Prostate gland (tissue), 2 donors: ENCODE results near the gene MEMO1. TPM values are rescaled to one million over a fixed set of nuclear protein-coding genes. Genes with fewer than 3 reads are reported as not detected.

Experiments
- DNase-seq: peaks from one replicate; pipeline ENCODE4 v3.0.0-alpha.2; 2019; ENCODE audit warnings: low spot score
- H3K27ac ChIP-seq, 2 donors: fragments of 200-600 bp; sonication (generic); 2 replicates each; pipeline ENCODE4 v1.5.1; 2017 to 2019
- H3K27me3 ChIP-seq: fragments of 200-600 bp; sonication (generic); replicated peaks from 2 replicates; pipeline ENCODE4 v1.5.1; 2019; ENCODE audit not compliant: insufficient read depth
- H3K36me3 ChIP-seq, 2 donors: fragments of 200-600 bp; sonication (generic); 1 replicate in 1 of 2; 2 replicates in 1 of 2; pipeline versions ENCODE4 v1.5.1 to v1.8.1; 2017 to 2019
- H3K4me1 ChIP-seq: fragments of 200-600 bp; sonication (generic); replicated peaks from 2 replicates; pipeline ENCODE4 v1.5.1; 2019
- H3K4me3 ChIP-seq, 2 donors: fragments of 200-600 bp; sonication (generic); 2 replicates each; pipeline ENCODE4 v1.5.1; 2017 to 2019
- H3K9me3 ChIP-seq: fragments of 200-600 bp; sonication (generic); 2 replicates; pipeline ENCODE4 v1.5.1; 2017
- CTCF ChIP-seq, 4 experiments: fragments of 200-600 bp in 2 of 4; fragments of 450-650 bp in 2 of 4; sonication (generic) in 2 of 4; IDR thresholded peaks; 1 replicate in 3 of 4; 2 replicates in 1 of 4; pipeline ENCODE4 v1.5.1; 2016 to 2019; ENCODE audit warnings: antibody characterized with exemption in 4 of 4, mild to moderate bottlenecking in 2 of 4, moderate library complexity in 2 of 4
- POLR2A ChIP-seq: fragments of 450-650 bp; IDR thresholded peaks from one replicate; pipeline ENCODE4 v1.6.1; 2016; ENCODE audit warnings: antibody characterized with exemption, mild to moderate bottlenecking
- POLR2AphosphoS5 ChIP-seq: sonication (generic); formaldehyde crosslinking; IDR thresholded peaks from one replicate; pipeline ENCODE4 v1.6.1; 2017; ENCODE audit warnings: antibody characterized with exemption
- WGBS: methylation state at CpG from one replicate; pipeline ENCODE4 v1.1.5; 2018; 5-methylcytosine and 5-hydroxymethylcytosine counted together
- intact Hi-C: fragments of 100-400 bp; cut with DNase I; formaldehyde crosslinking; loops from one replicate; pipeline ENCODE4 v1.14.2; 2022
- total RNA-seq, 2 donors: library from RNA; depleted of rRNA; stranded (reverse); fragments of >200 nt; gene quantifications; one replicate each; pipeline ENCODE4 v1.1.0, GENCODE V29; 2016

The MEMO1 gene
- total RNA-seq, 2 donors from 2014 or later = 25.7 to 38.7 TPM

DNA sequence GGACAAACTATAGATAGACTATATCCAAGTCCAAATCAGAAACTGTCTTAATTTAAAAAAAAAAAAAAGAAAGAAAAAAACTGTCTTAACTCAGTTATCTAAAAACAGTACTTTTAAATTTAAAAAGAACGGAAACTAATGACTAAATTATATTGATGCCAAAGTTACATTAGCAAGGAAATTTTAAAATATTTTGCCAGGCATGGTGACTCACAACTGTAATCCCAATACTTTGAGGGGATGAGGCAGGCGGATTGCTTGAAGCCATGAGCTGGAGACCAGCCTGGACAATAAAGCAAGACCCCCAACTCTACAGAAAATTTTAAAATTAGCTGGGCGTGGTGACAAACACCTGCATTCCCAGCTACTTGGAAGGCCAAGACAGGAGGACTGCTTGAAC, 30.9 kb downstream of the MEMO1 start:
- 77% methylated on average over 3 of the region's 3 CpGs for WGBS
- TF ChIP-seq CTCF (IDR thresholded peaks at IDR 0.05) (no peak), POLR2A (no peak), POLR2AphosphoS5 (no peak)
- no peaks in the 10 kb centered on the region for H3K9me3 ChIP-seq
- intact Hi-C loops = no loop called here
- H3K27ac ChIP-seq = no peak overlapping the region
- no peak for DNase-seq
- no peaks in the 10 kb centered on the region for H3K4me1 ChIP-seq
- H3K4me3 ChIP-seq = no peak overlapping the region
- no peaks in the 10 kb centered on the region for H3K36me3 ChIP-seq
- no peaks in the 10 kb centered on the region for H3K27me3 ChIP-seq

GRCh38 chr2:31979018-31979417, 31.8 kb downstream of the MEMO1 start:
- no peak for DNase-seq
- H3K4me3 ChIP-seq = no peak overlapping the region
- TF ChIP-seq POLR2A (no peak), POLR2AphosphoS5 (no peak), CTCF (IDR thresholded peaks at IDR 0.05) (no peak)
- intact Hi-C loops = no loop called here
- H3K27me3 ChIP-seq = no peaks in the 10 kb centered on the region
- H3K27ac ChIP-seq = no peak overlapping the region
- no peaks in the 10 kb centered on the region for H3K9me3 ChIP-seq
- whole genome bisulfite sequencing = 89% methylated on average over 3 of the region's 3 CpGs
- no peaks in the 10 kb centered on the region for H3K36me3 ChIP-seq
- no peaks in the 10 kb centered on the region for H3K4me1 ChIP-seq

GRCh38 chr2:31978436-31978835, 32.4 kb downstream of the MEMO1 start:
- no peaks in the 10 kb centered on the region for H3K4me1 ChIP-seq
- H3K36me3 ChIP-seq = no peaks in the 10 kb centered on the region
- TF ChIP-seq POLR2AphosphoS5 = no peak
- no peak for TF ChIP-seq CTCF (IDR thresholded peaks at IDR 0.05)
- no peak for TF ChIP-seq POLR2A
- intact Hi-C loops = no loop called here
- H3K27ac ChIP-seq = no peak overlapping the region
- H3K9me3 ChIP-seq = no peaks in the 10 kb centered on the region
- no peaks in the 10 kb centered on the region for H3K27me3 ChIP-seq
- no peak overlapping the region for H3K4me3 ChIP-seq
- 95% methylated on average over 6 of the region's 6 CpGs for WGBS
- DNase-seq = no peak

DNA sequence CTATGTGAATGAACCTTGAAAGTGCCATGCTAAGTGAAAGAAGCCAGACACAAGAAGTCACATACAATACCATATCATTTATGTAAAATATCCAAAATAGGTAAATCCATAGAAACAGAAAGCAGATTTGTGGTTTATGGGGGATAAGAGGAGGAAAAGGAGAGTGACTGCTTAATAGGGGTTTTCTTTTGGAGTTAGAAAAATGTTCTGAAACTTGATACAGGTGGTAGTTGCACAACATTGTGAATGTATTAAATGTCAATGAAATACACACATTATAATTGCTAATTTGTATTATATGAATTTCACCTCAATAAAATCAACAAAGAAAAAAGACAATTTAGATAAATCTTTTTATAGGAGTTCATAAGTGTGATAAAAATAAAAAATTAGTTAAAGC, 37.1 kb downstream of the MEMO1 start:
- H3K36me3 ChIP-seq = no peaks in the 10 kb centered on the region
- no peak for DNase-seq
- intact Hi-C loops = no loop called here
- no peaks in the 10 kb centered on the region for H3K9me3 ChIP-seq
- H3K27ac ChIP-seq = no peak overlapping the region
- no peak for TF ChIP-seq POLR2AphosphoS5
- no peak for TF ChIP-seq CTCF (IDR thresholded peaks at IDR 0.05)
- no peak for TF ChIP-seq POLR2A
- no peak overlapping the region for H3K4me3 ChIP-seq
- H3K4me1 ChIP-seq = no peaks in the 10 kb centered on the region
- H3K27me3 ChIP-seq = no peaks in the 10 kb centered on the region

DNA sequence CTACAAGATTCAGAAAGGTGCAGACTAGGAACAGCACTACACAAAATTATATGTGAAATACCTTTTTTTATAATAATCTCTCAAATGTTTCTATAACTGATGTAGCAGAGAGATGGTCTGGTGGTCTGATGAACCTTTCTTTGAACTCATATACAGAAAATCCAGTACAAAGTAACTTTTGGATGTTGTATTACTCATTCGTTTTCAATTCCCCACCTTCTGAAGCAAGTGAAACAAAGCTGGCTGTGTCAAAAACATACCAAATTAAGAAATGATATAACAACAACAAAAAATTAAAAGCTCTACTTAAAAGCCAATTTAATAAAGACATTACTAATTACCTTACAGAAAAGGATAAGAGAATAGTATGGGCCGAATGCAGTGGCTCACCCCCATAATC, 38.7 kb downstream of the MEMO1 start:
- intact Hi-C loops = no loop called here
- Histone ChIP-seq H3K9me3 (no peaks in the 10 kb centered on the region), H3K27me3 (no peaks in the 10 kb centered on the region), H3K4me3 (no peak overlapping the region), H3K4me1 (no peaks in the 10 kb centered on the region), H3K27ac (no peak overlapping the region), H3K36me3 (no peaks in the 10 kb centered on the region)
- WGBS = 87% methylated on average over 2 of the region's 2 CpGs
- TF ChIP-seq CTCF (IDR thresholded peaks at IDR 0.05) (no peak), POLR2AphosphoS5 (no peak), POLR2A (no peak)
- no peak for DNase-seq
